AML-193 (cell line): ENCODE data around the gene HTR3D.
"Not testable (repeated sequence)": the region's sequence is repeated elsewhere in the genome, so short reads cannot be mapped to it uniquely, and the experiment has no call there.

Experiments
- DNase-seq, 2 experiments: peaks; one replicate each; lab custom pipeline; 2025; lab: John Stamatoyannopoulos, UW

Gene HTR3D

GRCh38 chr3:184031187-184031792 lies at the start of gene HTR3D:
HTR3D (plus strand) TSS chr3:184031742; CDS start chr3:184031742, 0 bp downstream.
- no peak for DNase-seq

DNA sequence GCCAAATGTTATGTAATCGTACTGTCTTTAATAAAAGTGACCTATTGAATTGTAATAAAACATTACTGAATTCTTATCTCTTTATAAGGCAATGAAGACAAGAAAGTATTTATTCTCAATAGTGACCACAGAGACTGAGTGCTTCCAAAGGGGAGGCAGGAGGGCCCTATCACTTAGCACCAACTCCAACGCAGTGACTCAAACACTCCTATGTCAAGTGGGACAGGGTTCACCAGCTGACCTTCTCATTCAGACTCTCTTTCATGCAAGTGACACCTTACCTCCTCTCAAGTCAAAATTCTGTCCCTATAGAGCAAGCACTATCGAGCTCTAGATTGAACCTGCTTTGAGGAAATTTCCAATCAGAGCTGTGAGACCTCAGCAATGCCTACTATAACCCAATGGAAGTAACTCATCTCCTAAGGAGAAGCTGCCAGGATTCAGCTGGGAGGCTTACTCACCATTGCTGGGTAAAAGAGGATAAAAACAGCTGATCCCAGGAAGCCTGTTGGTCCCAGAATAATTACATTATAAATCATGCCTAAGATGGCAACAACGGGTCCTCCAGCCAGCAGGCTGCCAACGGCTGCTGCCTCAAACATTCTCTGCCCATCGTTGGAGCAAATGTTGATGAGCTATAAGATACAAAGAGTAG lies 49.4 kb upstream of the HTR3D start:
- DNase-seq: no peak

- no peak for DNase-seq
These were observed 47.3 kb upstream of the HTR3D start for GRCh38 chr3:183984127-183984740.

GRCh38 chr3:183984749-183985729 lies 46.5 kb upstream of the HTR3D start:
- no peak for DNase-seq

DNA sequence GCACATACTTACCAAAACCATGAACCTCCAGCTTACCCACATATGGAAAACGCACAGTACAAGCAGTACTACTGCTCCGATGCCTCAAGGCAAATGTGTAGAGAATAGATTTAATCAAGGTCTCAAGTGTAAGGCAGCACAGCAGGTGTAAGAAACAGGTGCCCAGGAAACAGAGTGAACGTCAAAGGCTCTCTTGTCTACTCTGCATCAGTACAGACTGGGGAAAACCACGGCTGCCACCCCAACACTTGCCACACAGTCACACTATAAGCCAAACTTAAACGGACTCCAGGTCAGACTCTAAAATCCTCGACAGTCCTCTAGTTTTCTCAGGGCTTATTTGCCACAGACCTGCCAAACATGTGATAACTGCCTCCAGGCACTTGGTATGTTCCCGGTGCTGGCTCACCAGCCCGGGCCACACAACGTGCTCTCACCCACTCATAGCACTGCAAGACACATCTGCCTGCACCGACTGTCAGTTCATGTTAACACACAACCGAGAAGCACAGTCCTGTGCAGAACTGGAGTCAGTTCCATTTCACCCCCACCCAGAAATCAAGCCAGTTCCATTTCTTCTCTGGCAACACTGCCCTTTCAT lies 44.4 kb upstream of the HTR3D start:
- no peak for DNase-seq

DNA sequence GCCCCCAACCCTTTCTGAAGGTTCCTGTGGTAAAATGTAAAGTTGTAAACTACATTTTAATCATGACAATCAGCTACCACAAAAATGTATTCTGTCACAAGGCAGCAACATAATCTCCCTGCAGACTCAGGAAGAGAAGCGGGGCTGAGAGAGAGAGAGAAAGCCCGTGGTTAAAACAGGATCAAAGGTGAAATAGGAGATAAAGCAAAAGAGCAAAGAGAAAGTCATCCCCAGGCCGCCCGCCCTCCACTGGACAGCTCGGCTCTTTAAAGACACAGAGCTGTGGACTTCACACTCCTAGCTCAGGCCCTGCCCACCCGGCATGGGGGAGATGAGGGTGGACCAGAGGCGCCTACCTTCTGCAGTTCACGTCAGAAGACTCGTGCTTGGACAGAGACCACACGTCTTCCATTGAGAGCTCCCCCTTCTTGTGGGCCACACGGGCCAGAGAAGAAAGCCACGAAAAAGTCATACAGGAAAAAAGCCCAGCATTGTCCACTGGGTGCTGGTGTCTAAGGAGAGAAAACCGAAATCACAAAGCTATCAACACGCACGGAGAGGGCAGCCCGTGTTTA lies 43.2 kb upstream of the HTR3D start:
- DNase-seq: no peak

- DNase-seq: no peak
These were observed 40.1 kb upstream of the HTR3D start for GRCh38 chr3:183991403-183991802.

DNA sequence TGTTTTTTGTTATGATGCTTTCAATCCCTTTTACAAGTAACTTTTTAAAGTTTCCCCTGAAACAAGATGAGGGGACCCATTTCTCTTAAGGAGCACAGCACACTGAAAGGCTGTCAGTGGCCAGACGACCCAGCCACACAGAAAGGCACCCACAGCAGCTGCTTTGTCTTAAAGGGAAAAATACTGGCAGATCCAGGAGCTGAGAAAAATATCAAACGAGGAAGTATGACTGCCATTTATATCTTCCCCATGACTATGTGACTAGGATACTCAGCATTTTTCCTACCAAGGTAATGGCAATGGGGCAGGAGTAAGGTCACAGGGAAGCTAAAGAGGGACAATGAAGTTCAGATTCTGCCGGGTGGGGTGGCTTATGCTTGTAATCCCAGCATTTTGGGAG lies 29.8 kb upstream of the HTR3D start:
- no peak for DNase-seq

GRCh38 chr3:184002469-184002868 lies 29.1 kb upstream of the HTR3D start:
- DNase-seq: no peak

DNA sequence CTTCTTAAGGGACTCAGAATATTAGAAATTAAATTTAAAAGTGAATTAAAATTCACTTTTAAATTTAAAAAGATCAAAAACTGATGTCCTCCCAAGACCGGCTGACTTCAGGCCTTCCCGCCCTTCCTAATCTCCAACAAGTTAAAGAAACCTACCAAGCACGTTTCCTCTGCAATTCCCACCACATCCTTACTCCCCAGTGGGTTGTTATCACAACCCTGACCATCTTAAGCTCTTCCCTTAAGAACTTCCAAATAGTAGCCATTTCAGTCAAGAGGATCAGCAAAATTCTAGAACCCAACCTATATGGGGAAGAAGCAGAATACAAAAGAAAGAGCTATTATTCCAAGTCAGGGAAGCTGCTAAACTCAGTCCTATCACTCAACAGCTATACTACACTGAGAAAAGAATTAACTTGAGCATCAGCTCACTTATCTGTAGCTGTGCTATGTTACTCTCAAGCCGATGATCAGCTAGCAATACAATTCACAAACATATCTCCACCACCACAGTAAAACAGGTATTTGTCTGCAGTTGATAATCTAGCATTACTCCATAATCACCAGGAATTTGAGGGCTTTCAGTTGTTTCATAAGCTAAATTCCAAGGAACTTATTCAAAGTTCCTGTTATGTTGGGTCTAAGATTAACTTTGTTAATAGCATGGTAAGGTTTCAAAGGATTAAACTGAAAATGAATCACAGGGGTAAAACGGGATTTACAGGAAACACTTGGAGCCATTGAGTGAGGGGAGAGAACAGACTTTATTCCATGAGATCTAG lies 28.2 kb upstream of the HTR3D start:
- DNase-seq: no peak

GRCh38 chr3:184004476-184004875 lies 27.1 kb upstream of the HTR3D start:
- no peak for DNase-seq

GRCh38 chr3:184005941-184006507 lies 25.5 kb upstream of the HTR3D start:
- DNase-seq: no peak

- DNase-seq: not testable (repeated sequence)
These were observed 24.3 kb upstream of the HTR3D start for GRCh38 chr3:184007143-184007813.

GRCh38 chr3:184008161-184008560 lies 23.4 kb upstream of the HTR3D start:
- DNase-seq: no peak

- DNase-seq: no peak
These were observed 20.2 kb upstream of the HTR3D start for GRCh38 chr3:184011230-184011876.

- DNase-seq: no peak
These were observed 19.3 kb upstream of the HTR3D start for GRCh38 chr3:184011937-184012889.

GRCh38 chr3:184015381-184016019 lies 16.0 kb upstream of the HTR3D start:
- DNase-seq: no peak

GRCh38 chr3:184016169-184016570 lies 15.4 kb upstream of the HTR3D start:
- peak in 1 of 2 experiments; percentile 11 for DNase-seq
